PC-3 (cell line): ENCODE data around the gene ETV6. TPM values are rescaled to one million over a fixed set of nuclear protein-coding genes. Genes with fewer than 3 reads are reported as not detected.

Source experiments
- ATAC-seq: fragments of 200-7000 bp; cut with Tn5 transposase; 2 replicates; pipeline ENCODE4 v1.9.1; 2020; ENCODE audit warnings: mild to moderate bottlenecking, moderate library complexity
- BruUV-seq: library from RNA; stranded (reverse); fragments of 400-500 nt; replicated peaks from 2 replicates; lab custom pipeline; 2021; lab: Mats Ljungman, UMichigan
- CTCF ChIA-PET: fragments of 300-600 bp; sonication (Branson Sonifier 250); formaldehyde crosslinking; loops from one replicate; lab custom pipeline; 2022; ENCODE audit warnings: antibody characterized with exemption; lab: Charles Lee
- POLR2A ChIA-PET: fragments of 300-600 bp; sonication (Branson Sonifier 250); formaldehyde crosslinking; loops from one replicate; lab custom pipeline; 2022; ENCODE audit warnings: antibody characterized with exemption; ENCODE audit not compliant: unreplicated experiment; lab: Charles Lee
- DNase-seq: peaks from one replicate; pipeline ENCODE4 v3.0.0-alpha.2; 2015
- H2AFZ ChIP-seq: fragments of 300-600 bp; sonication (generic); 2 replicates; pipeline ENCODE4 v1.6.0; 2016; ENCODE audit warnings: antibody characterized with exemption, low read length
- H3F3A ChIP-seq: fragments of 300-600 bp; sonication (generic); one replicate; pipeline ENCODE4 v1.6.0; 2017; ENCODE audit warnings: antibody characterized with exemption, low read length, control low read depth, mild to moderate bottlenecking; ENCODE audit not compliant: unreplicated experiment
- H3K27ac ChIP-seq: fragments of 300-600 bp; sonication (generic); 2 replicates; pipeline ENCODE4 v1.5.1; 2016; ENCODE audit warnings: mild to moderate bottlenecking, low read length
- H3K27me3 ChIP-seq: fragments of 300-600 bp; sonication (generic); 2 replicates; pipeline ENCODE4 v1.6.1; 2016; ENCODE audit warnings: low read length, mixed read lengths
- H3K36me3 ChIP-seq: fragments of 300-600 bp; sonication (generic); 2 replicates; pipeline ENCODE4 v1.6.1; 2016; ENCODE audit warnings: low read depth, mixed run types, low read length, mixed read lengths
- H3K4me1 ChIP-seq: fragments of 300-600 bp; sonication (generic); 2 replicates; pipeline ENCODE4 v1.5.1; 2016; ENCODE audit warnings: low read length; ENCODE audit not compliant: insufficient read depth
- H3K4me2 ChIP-seq: fragments of 300-600 bp; sonication (generic); 2 replicates; pipeline ENCODE4 v1.6.0; 2016; ENCODE audit warnings: low read length
- H3K4me3 ChIP-seq: fragments of 300-600 bp; sonication (generic); 2 replicates; pipeline ENCODE4 v1.5.1; 2016; ENCODE audit warnings: mild to moderate bottlenecking, low read length, mixed read lengths
- H3K79me2 ChIP-seq: fragments of 300-600 bp; sonication (generic); 2 replicates; pipeline ENCODE4 v1.6.1; 2017; ENCODE audit warnings: low read length, mixed read lengths
- H3K9ac ChIP-seq: fragments of 300-600 bp; sonication (generic); 2 replicates; pipeline ENCODE4 v1.6.0; 2016; ENCODE audit warnings: mild to moderate bottlenecking, low read length
- H3K9me2 ChIP-seq: fragments of 300-600 bp; sonication (generic); replicated peaks from 2 replicates; pipeline ENCODE4 v1.6.1; 2016; ENCODE audit warnings: mixed run types, low read length, mixed read lengths
- H3K9me3 ChIP-seq: fragments of 300-600 bp; sonication (generic); 2 replicates; pipeline ENCODE4 v1.6.1; 2016; ENCODE audit warnings: low read length, mixed read lengths
- H4K20me1 ChIP-seq: fragments of 300-600 bp; sonication (generic); 2 replicates; pipeline ENCODE4 v1.6.1; 2016; ENCODE audit warnings: low read length, mixed read lengths
- CTCF ChIP-seq: fragments of 300-600 bp; sonication (generic); conservative IDR thresholded peaks from 2 replicates; pipeline ENCODE4 v1.5.1; 2017; ENCODE audit warnings: antibody characterized with exemption, low read depth, mild to moderate bottlenecking, low read length
- EZH2 ChIP-seq: fragments of 300-600 bp; sonication (generic); IDR thresholded peaks from one replicate; pipeline ENCODE4 v1.6.1; 2017; ENCODE audit warnings: antibody characterized with exemption, mild to moderate bottlenecking, low read length; ENCODE audit not compliant: unreplicated experiment
- EZH2phosphoT487 ChIP-seq: fragments of 300-600 bp; sonication (generic); IDR thresholded peaks from 2 replicates; pipeline ENCODE4 v1.6.1; 2018; ENCODE audit warnings: mild to moderate bottlenecking, antibody characterized with exemption, low read length, borderline replicate concordance
- intact Hi-C: fragments of 100-400 bp; cut with micrococcal nuclease; formaldehyde crosslinking; loops from 2 replicates; pipeline ENCODE4 v1.9.0; 2023
- total RNA-seq: library from RNA; depleted of rRNA; stranded (reverse); fragments of >200 nt; gene quantifications from 2 replicates; pipeline ENCODE4 v1.2.3, GENCODE V29; 2014

ETV6 gene
- total RNA-seq, 1 experiment from 2014 or later = 5.0 TPM

- Histone ChIP-seq H3K9me2 (no peaks in the 10 kb centered on the region), H3K4me2 (no peak overlapping the region), H3K36me3 (no peaks in the 10 kb centered on the region), H3K4me1 (no peaks in the 10 kb centered on the region), H3K79me2 (no peaks in the 10 kb centered on the region), H3K9ac (no peak overlapping the region), H2AFZ (no peak overlapping the region), H3K9me3 (no peaks in the 10 kb centered on the region), H3F3A (no peaks in the 10 kb centered on the region), H4K20me1 (no peaks in the 10 kb centered on the region), H3K27me3 (no peaks in the 10 kb centered on the region), H3K4me3 (no peak overlapping the region), H3K27ac (no peak overlapping the region)
- ChIA-PET POLR2A (no interaction called here), CTCF (no interaction called here)
- DNase-seq (no peak), ATAC-seq (no peak)
- no TSS peak for BruUV-seq
- TF ChIP-seq EZH2phosphoT487 = no peak
- intact Hi-C loops = no loop called here
Measured at GRCh38 chr12:11765817-11766794, 116.6 kb downstream of the ETV6 start.

GRCh38 chr12:11767029-11767724, 117.7 kb downstream of the ETV6 start:
- H3K4me2 ChIP-seq = no peak overlapping the region
- TF ChIP-seq EZH2phosphoT487 = no peak
- TF ChIP-seq EZH2 = no peak
- TF ChIP-seq CTCF = no peak
- H3K9ac ChIP-seq = no peak overlapping the region
- H3K4me1 ChIP-seq = no peaks in the 10 kb centered on the region
- H3K79me2 ChIP-seq = no peaks in the 10 kb centered on the region
- no peak overlapping the region for H2AFZ ChIP-seq
- DNase-seq (no peak), ATAC-seq (no peak)
- no peaks in the 10 kb centered on the region for H4K20me1 ChIP-seq
- H3K4me3 ChIP-seq = no peak overlapping the region
- H3F3A ChIP-seq = no peaks in the 10 kb centered on the region
- ChIA-PET POLR2A (no interaction called here), CTCF (no interaction called here)
- H3K36me3 ChIP-seq = no peaks in the 10 kb centered on the region
- intact Hi-C loops = no loop called here
- H3K9me3 ChIP-seq = no peaks in the 10 kb centered on the region
- H3K9me2 ChIP-seq = no peaks in the 10 kb centered on the region
- H3K27ac ChIP-seq = no peak overlapping the region
- no peaks in the 10 kb centered on the region for H3K27me3 ChIP-seq
- no TSS peak for BruUV-seq

GRCh38 chr12:11767798-11768197, 118.3 kb downstream of the ETV6 start:
- TF ChIP-seq EZH2 = no peak
- TF ChIP-seq EZH2phosphoT487 = no peak
- TF ChIP-seq CTCF = no peak
- no peaks in the 10 kb centered on the region for H3K4me1 ChIP-seq
- DNase-seq = no peak
- no TSS peak for BruUV-seq
- no peak overlapping the region for H3K4me2 ChIP-seq
- no peaks in the 10 kb centered on the region for H3K36me3 ChIP-seq
- intact Hi-C loops = no loop called here
- H3K9ac ChIP-seq = no peak overlapping the region
- ChIA-PET CTCF (no interaction called here), POLR2A (no interaction called here)
- H3K79me2 ChIP-seq = no peaks in the 10 kb centered on the region
- no peak for ATAC-seq
- no peak overlapping the region for H3K4me3 ChIP-seq
- no peaks in the 10 kb centered on the region for H3K27me3 ChIP-seq
- H3K27ac ChIP-seq = no peak overlapping the region
- no peaks in the 10 kb centered on the region for H3K9me2 ChIP-seq
- no peaks in the 10 kb centered on the region for H3K9me3 ChIP-seq
- no peaks in the 10 kb centered on the region for H3F3A ChIP-seq
- H4K20me1 ChIP-seq = no peaks in the 10 kb centered on the region
- no peak overlapping the region for H2AFZ ChIP-seq
